H1 (cell line): ENCODE measurements around the gene ZNF493. TPM values are rescaled to one million over a fixed set of nuclear protein-coding genes. Genes with fewer than 3 reads are reported as not detected.

Experiments
- ATF2 ChIP-seq: IDR thresholded peaks from 2 replicates; pipeline ENCODE4 v1.6.1; 2012; ENCODE audit warnings: low read length, inconsistent platforms
- EZH2 ChIP-seq: fragments of 200-600 bp; sonication (generic); IDR thresholded peaks from 2 replicates; pipeline ENCODE4 v1.7.1; 2012; ENCODE audit warnings: low read depth, mild to moderate bottlenecking, moderate library complexity, low read length, inconsistent platforms; ENCODE audit not compliant: severe bottlenecking
- KDM5A ChIP-seq: fragments of 200-600 bp; IDR thresholded peaks from 2 replicates; pipeline ENCODE4 v1.7.1; 2012; ENCODE audit warnings: mild to moderate bottlenecking, low read length, inconsistent platforms, mixed read lengths
- RXRA ChIP-seq: IDR thresholded peaks from 2 replicates; pipeline ENCODE4 v1.6.1; 2011; ENCODE audit warnings: low read depth, mild to moderate bottlenecking, low read length, moderate library complexity; ENCODE audit not compliant: insufficient read depth
- YY1 ChIP-seq: IDR thresholded peaks from 2 replicates; pipeline ENCODE4 v1.6.1; 2011; ENCODE audit warnings: low read depth, mild to moderate bottlenecking, low read length
- polyA plus RNA-seq, 7 experiments: library from polyadenylated mRNA; depleted of rRNA in 3 of 7; stranded (reverse) in 5 of 7; unstranded in 2 of 7; fragments of >200 nt in 5 of 7; fragments of 200-250 nt in 2 of 7; gene quantifications; 1 replicate in 5 of 7; 2 replicates in 1 of 7; 4 replicates in 1 of 7; pipeline versions ENCODE4 v1.2.1 to v1.2.3, GENCODE V29; 2011 to 2013; ENCODE audit warnings: missing spikeins in 2 of 7, mixed read lengths in 2 of 7
- total RNA-seq: library from RNA; stranded (reverse); fragmentation: NEBNext Ultra II Directional; extraction: Animal tissue kit (Norgen Biotek cat#: 25700); gene quantifications from 2 replicates; pipeline ENCODE4 v1.2.1, GENCODE V29; 2021

ZNF493 gene
- total and polyA plus RNA-seq, 2 of the 8 experiments (the other 6 are each of a cell fraction or from before 2014, with no cell fraction given), result 9.0 to 32.2 TPM

GRCh38 chr19:21398851-21399250 lies 1.9 kb downstream of the ZNF493 start (continued):
- TF ChIP-seq EZH2 (no peak), ATF2 (no peak), YY1 (no peak), RXRA (no peak), KDM5A (no peak)
